HEK293 (cell line): ENCODE measurements around the gene PTPRN2.

Source experiments
- CTCF ChIA-PET: fragments of 350-600 bp; formaldehyde crosslinking; extraction: SDS; loops from one replicate; lab custom pipeline; 2021; ENCODE audit warnings: antibody characterized with exemption; lab: Yijun Ruan, JAX
- POLR2A ChIA-PET: fragments of 300-600 bp; formaldehyde crosslinking; extraction: SDS; loops from one replicate; lab custom pipeline; 2020; ENCODE audit warnings: antibody characterized with exemption, inconsistent platforms; lab: Yijun Ruan, JAX
- H3K27ac ChIP-seq: fragments of 200-500 bp; sonication (Bioruptor generic); 2 replicates; pipeline ENCODE4 v1.5.1; 2014; ENCODE audit warnings: low read depth, low read length, control low read depth, inconsistent platforms; ENCODE audit errors: extremely low read depth
- H3K36me3 ChIP-seq, 2 experiments: fragments of 200-500 bp in 1 of 2; sonication (Bioruptor generic) in 1 of 2; 1 replicate in 1 of 2; 2 replicates in 1 of 2; pipeline ENCODE4 v1.5.1; 2014 to 2017; ENCODE audit warnings: inconsistent platforms in 2 of 2, low read length in 2 of 2; ENCODE audit not compliant: control insufficient read depth in 2 of 2, insufficient read depth in 1 of 2
- H3K4me1 ChIP-seq: fragments of 200-500 bp; sonication (Bioruptor generic); 2 replicates; pipeline ENCODE4 v1.5.1; 2014; ENCODE audit warnings: mild to moderate bottlenecking, low read length, inconsistent platforms; ENCODE audit not compliant: control insufficient read depth, insufficient read depth
- H3K4me3 ChIP-seq: 2 replicates; pipeline ENCODE4 v1.5.1; 2011; ENCODE audit warnings: low read depth, mild to moderate bottlenecking, control low read depth, low read length, moderate library complexity
- H3K9me3 ChIP-seq: fragments of 200-500 bp; sonication (Bioruptor generic); 2 replicates; pipeline ENCODE4 v1.5.1; 2014; ENCODE audit warnings: low read depth, low read length, inconsistent platforms; ENCODE audit not compliant: control insufficient read depth, insufficient read depth
- EGR2 ChIP-seq: fragments of 450-650 bp; formaldehyde crosslinking; IDR thresholded peaks from 2 replicates; pipeline ENCODE4 v1.5.1; 2016; ENCODE audit warnings: low read depth, missing biosample characterization, missing genetic modification characterization
- KLF9 ChIP-seq: fragments of 450-650 bp; formaldehyde crosslinking; IDR thresholded peaks from 2 replicates; pipeline ENCODE4 v1.5.1; 2016; ENCODE audit warnings: missing biosample characterization, missing genetic modification characterization, low read depth
- PATZ1 ChIP-seq: fragments of 450-650 bp; formaldehyde crosslinking; IDR thresholded peaks from 2 replicates; pipeline ENCODE4 v1.5.1; 2016; ENCODE audit warnings: missing biosample characterization, missing genetic modification characterization
- RBAK ChIP-seq: fragments of 450-650 bp; formaldehyde crosslinking; IDR thresholded peaks from 2 replicates; pipeline ENCODE4 v1.5.1; 2016; ENCODE audit warnings: missing biosample characterization, missing genetic modification characterization
- SCRT1 ChIP-seq: fragments of 450-650 bp; formaldehyde crosslinking; IDR thresholded peaks from 2 replicates; pipeline ENCODE4 v1.5.1; 2016; ENCODE audit warnings: missing biosample characterization, missing genetic modification characterization, borderline replicate concordance
- SCRT2 ChIP-seq: fragments of 450-650 bp; formaldehyde crosslinking; IDR thresholded peaks from 2 replicates; pipeline ENCODE4 v1.5.1; 2016; ENCODE audit warnings: missing biosample characterization, missing genetic modification characterization
- SETDB1 ChIP-seq: IDR thresholded peaks from one replicate; pipeline ENCODE4 v1.6.1; 2017; ENCODE audit warnings: mild to moderate bottlenecking, low read length, moderate library complexity, mixed read lengths; ENCODE audit not compliant: insufficient read length
- SP7 ChIP-seq: fragments of 450-650 bp; formaldehyde crosslinking; IDR thresholded peaks from 2 replicates; pipeline ENCODE4 v1.5.1; 2016; ENCODE audit warnings: missing biosample characterization, missing genetic modification characterization
- ZBTB1 ChIP-seq: fragments of 450-650 bp; formaldehyde crosslinking; IDR thresholded peaks from 2 replicates; pipeline ENCODE4 v1.5.1; 2016; ENCODE audit warnings: missing biosample characterization, missing genetic modification characterization
- ZBTB6 ChIP-seq: fragments of 450-650 bp; formaldehyde crosslinking; IDR thresholded peaks from 2 replicates; pipeline ENCODE4 v1.5.1; 2017; ENCODE audit warnings: missing biosample characterization, missing genetic modification characterization
- ZFP37 ChIP-seq: fragments of 450-650 bp; formaldehyde crosslinking; IDR thresholded peaks from 2 replicates; pipeline ENCODE4 v1.5.1; 2016; ENCODE audit warnings: missing biosample characterization, missing genetic modification characterization
- ZNF121 ChIP-seq: fragments of 450-650 bp; formaldehyde crosslinking; IDR thresholded peaks from 2 replicates; pipeline ENCODE4 v1.5.1; 2016; ENCODE audit warnings: missing biosample characterization, missing genetic modification characterization
- ZNF133 ChIP-seq: fragments of 450-650 bp; formaldehyde crosslinking; IDR thresholded peaks from 2 replicates; pipeline ENCODE4 v1.5.1; 2016; ENCODE audit warnings: missing biosample characterization, missing genetic modification characterization
- ZNF157 ChIP-seq: fragments of 450-650 bp; formaldehyde crosslinking; IDR thresholded peaks from 2 replicates; pipeline ENCODE4 v1.5.1; 2016; ENCODE audit warnings: missing biosample characterization, missing genetic modification characterization
- ZNF175 ChIP-seq: fragments of 450-650 bp; formaldehyde crosslinking; IDR thresholded peaks from 2 replicates; pipeline ENCODE4 v1.5.1; 2016; ENCODE audit warnings: missing biosample characterization, missing genetic modification characterization
- ZNF18 ChIP-seq: fragments of 450-650 bp; formaldehyde crosslinking; IDR thresholded peaks from 2 replicates; pipeline ENCODE4 v1.5.1; 2016; ENCODE audit warnings: missing biosample characterization, missing genetic modification characterization
- ZNF19 ChIP-seq: fragments of 450-650 bp; formaldehyde crosslinking; IDR thresholded peaks from 2 replicates; pipeline ENCODE4; 2016; ENCODE audit warnings: missing biosample characterization, missing genetic modification characterization, low read depth
- ZNF2 ChIP-seq: fragments of 450-650 bp; formaldehyde crosslinking; IDR thresholded peaks from 2 replicates; pipeline ENCODE4 v1.5.1; 2016; ENCODE audit warnings: missing biosample characterization, missing genetic modification characterization
- ZNF350 ChIP-seq: fragments of 450-650 bp; formaldehyde crosslinking; IDR thresholded peaks from 2 replicates; pipeline ENCODE4 v1.5.0; 2017; ENCODE audit warnings: missing biosample characterization, mild to moderate bottlenecking, missing genetic modification characterization
- ZNF362 ChIP-seq: fragments of 450-650 bp; formaldehyde crosslinking; IDR thresholded peaks from 2 replicates; pipeline ENCODE4 v1.5.1; 2016; ENCODE audit warnings: missing biosample characterization, missing genetic modification characterization
- ZNF404 ChIP-seq: fragments of 450-650 bp; formaldehyde crosslinking; IDR thresholded peaks from 2 replicates; pipeline ENCODE4 v1.5.1; 2017; ENCODE audit warnings: missing biosample characterization, missing genetic modification characterization
- ZNF423 ChIP-seq: fragments of 450-650 bp; formaldehyde crosslinking; IDR thresholded peaks from 2 replicates; pipeline ENCODE4 v1.5.1; 2016; ENCODE audit warnings: missing biosample characterization, missing genetic modification characterization
- ZNF48 ChIP-seq: fragments of 450-650 bp; formaldehyde crosslinking; IDR thresholded peaks from 2 replicates; pipeline ENCODE4 v1.5.1; 2016; ENCODE audit warnings: missing biosample characterization, missing genetic modification characterization
- ZNF501 ChIP-seq: fragments of 450-650 bp; formaldehyde crosslinking; IDR thresholded peaks from 2 replicates; pipeline ENCODE4 v1.5.1; 2016; ENCODE audit warnings: missing biosample characterization, missing genetic modification characterization
- ZNF521 ChIP-seq: fragments of 450-650 bp; formaldehyde crosslinking; IDR thresholded peaks from 2 replicates; pipeline ENCODE4 v1.5.1; 2017; ENCODE audit warnings: missing biosample characterization, mild to moderate bottlenecking, missing genetic modification characterization
- ZNF529 ChIP-seq: fragments of 450-650 bp; formaldehyde crosslinking; IDR thresholded peaks from 2 replicates; pipeline ENCODE4 v1.5.1; 2017; ENCODE audit warnings: missing genetic modification characterization, missing biosample characterization; ENCODE audit not compliant: insufficient replicate concordance
- ZNF548 ChIP-seq: fragments of 450-650 bp; formaldehyde crosslinking; IDR thresholded peaks from 2 replicates; pipeline ENCODE4 v1.5.1; 2016; ENCODE audit warnings: missing biosample characterization, missing genetic modification characterization
- ZNF549 ChIP-seq: fragments of 450-650 bp; IDR thresholded peaks from 2 replicates; pipeline ENCODE4 v1.5.1; 2018; ENCODE audit warnings: missing biosample characterization, missing genetic modification characterization, mild to moderate bottlenecking, inconsistent platforms, moderate library complexity
- ZNF585B ChIP-seq: fragments of 450-650 bp; formaldehyde crosslinking; IDR thresholded peaks from 2 replicates; pipeline ENCODE4 v1.5.1; 2016; ENCODE audit warnings: missing biosample characterization, missing genetic modification characterization
- ZNF629 ChIP-seq: fragments of 450-650 bp; formaldehyde crosslinking; IDR thresholded peaks from 2 replicates; pipeline ENCODE4 v1.5.1; 2017; ENCODE audit warnings: missing biosample characterization, missing genetic modification characterization
- ZSCAN30 ChIP-seq: fragments of 450-650 bp; IDR thresholded peaks from 2 replicates; pipeline ENCODE4 v1.5.1; 2018; ENCODE audit warnings: missing biosample characterization, mild to moderate bottlenecking, missing genetic modification characterization, moderate library complexity

PTPRN2 gene

GRCh38 chr7:157863906-157864810 is 723.5 kb downstream of the PTPRN2 start:
- TF ChIP-seq ZNF48 (tag by site-specific recombination) (no peak), ZNF404 (tag by site-specific recombination) (no peak), ZNF548 (tag by site-specific recombination) (no peak), ZNF350 (tag by site-specific recombination) (no peak), SETDB1 (no peak), ZNF423 (tag by site-specific recombination) (no peak), ZNF521 (tag by site-specific recombination) (no peak), ZNF133 (tag by site-specific recombination) (no peak), KLF9 (tag by site-specific recombination) (no peak), ZBTB6 (no peak), ZNF362 (no peak), ZNF549 (tag by site-specific recombination) (no peak), ZNF629 (tag by site-specific recombination) (no peak)
- TF ChIP-seq, all 188 proteins: peak for 0
- no peaks in the 10 kb centered on the region for H3K36me3 ChIP-seq
- CTCF ChIA-PET: interaction anchor here (0.5 kb wide), 1 partner anchor 631 kb away, joined by 3 read pairs; no protein-coding TSS in a partner anchor
- H3K9me3 ChIP-seq: no peaks in the 10 kb centered on the region
- no peak overlapping the region for H3K27ac ChIP-seq
- no peaks in the 10 kb centered on the region for H3K4me1 ChIP-seq
- no peak overlapping the region for H3K4me3 ChIP-seq
- POLR2A ChIA-PET: no interaction called here

- no peak overlapping the region for H3K4me3 ChIP-seq
- ChIA-PET POLR2A (no interaction called here), CTCF (no interaction called here)
- H3K27ac ChIP-seq: no peak overlapping the region
- no peaks in the 10 kb centered on the region for H3K4me1 ChIP-seq
- H3K36me3 ChIP-seq: no peaks in the 10 kb centered on the region
- TF ChIP-seq SP7 (tag by site-specific recombination) (no peak), PATZ1 (tag by site-specific recombination) (no peak), EGR2 (no peak), ZFP37 (tag by site-specific recombination) (no peak), ZNF2 (tag by site-specific recombination) (no peak), ZNF529 (tag by site-specific recombination) (no peak), ZNF18 (tag by site-specific recombination) (no peak), ZNF157 (tag by site-specific recombination) (no peak), ZNF175 (tag by site-specific recombination) (no peak), ZBTB1 (tag by site-specific recombination) (no peak), RBAK (tag by site-specific recombination) (no peak), ZNF585B (tag by site-specific recombination) (no peak), ZSCAN30 (no peak), ZNF133 (tag by site-specific recombination) (no peak), SCRT1 (tag by site-specific recombination) (no peak), ZNF19 (tag by site-specific recombination) (no peak), ZNF501 (tag by site-specific recombination) (no peak), ZNF121 (tag by site-specific recombination) (no peak), SCRT2 (tag by site-specific recombination) (no peak)
- H3K9me3 ChIP-seq: no peaks in the 10 kb centered on the region
Measured at GRCh38 chr7:157863176-157863575, 724.4 kb downstream of the PTPRN2 start.
